BE2C (cell line): ENCODE measurements around the gene BAHCC1.
"Not testable (repeated sequence)": the region's sequence is repeated elsewhere in the genome, so short reads cannot be mapped to it uniquely, and the experiment has no call there.

Experiments
- DNase-seq: peaks from one replicate; pipeline ENCODE4 v3.0.0-alpha.2; 2020
- H3K27me3 ChIP-seq: fragments of 250-450 bp; sonication (Bioruptor Pico); 2 replicates; pipeline ENCODE4 v1.5.1; 2020; ENCODE audit warnings: mild to moderate bottlenecking
- H3K36me3 ChIP-seq: fragments of 250-450 bp; sonication (Bioruptor Pico); 2 replicates; pipeline ENCODE4 v1.5.1; 2020; ENCODE audit warnings: mild to moderate bottlenecking
- H3K4me1 ChIP-seq: fragments of 250-450 bp; sonication (Bioruptor Pico); 2 replicates; pipeline ENCODE4 v1.5.1; 2020
- H3K4me3 ChIP-seq: 2 replicates; pipeline ENCODE4 v1.5.1; 2011; ENCODE audit warnings: low read depth, low read length
- H3K9me3 ChIP-seq: fragments of 250-450 bp; sonication (Bioruptor Pico); 2 replicates; pipeline ENCODE4 v1.5.1; 2020
- CTCF ChIP-seq: IDR thresholded peaks from 2 replicates; pipeline ENCODE4 v1.5.1; 2012; ENCODE audit warnings: mild to moderate bottlenecking, low read depth, low read length

BAHCC1 gene

GRCh38 chr17:81423698-81424071, 28.4 kb downstream of the BAHCC1 start:
- Histone ChIP-seq H3K9me3 (no peaks in the 10 kb centered on the region), H3K36me3 (no peaks in the 10 kb centered on the region), H3K4me1 (peaks cover 50% of the 10 kb centered on the region), H3K4me3 (no peak overlapping the region), H3K27me3 (peaks cover 3% of the 10 kb centered on the region; the same call in 1 of the 2 replicates)
- TF ChIP-seq CTCF, result no peak
- DNase-seq, result no peak

- TF ChIP-seq CTCF, result no peak
- no peaks in the 10 kb centered on the region for H3K36me3 ChIP-seq
Measured at GRCh38 chr17:81424151-81425017, 29.1 kb downstream of the BAHCC1 start.

GRCh38 chr17:81425041-81425440, 29.8 kb downstream of the BAHCC1 start:
- H3K4me1 ChIP-seq, result peaks cover 51% of the 10 kb centered on the region
- DNase-seq, H3K27me3 ChIP-seq, H3K9me3 ChIP-seq, H3K36me3 ChIP-seq, H3K4me3 ChIP-seq: not testable (repeated sequence)

More at GRCh38 chr17:81424151-81425017, 29.1 kb downstream of the BAHCC1 start:
- Histone ChIP-seq H3K4me3 (no peak overlapping the region), H3K9me3 (no peaks in the 10 kb centered on the region), H3K27me3 (peaks cover 3% of the 10 kb centered on the region; the same call in 1 of the 2 replicates), H3K4me1 (peaks cover 48% of the 10 kb centered on the region)
- no peak for DNase-seq

GRCh38 chr17:81425716-81426392, 30.6 kb downstream of the BAHCC1 start:
- not testable (repeated sequence) for H3K4me3 ChIP-seq, H3K36me3 ChIP-seq, DNase-seq, H3K9me3 ChIP-seq, H3K27me3 ChIP-seq
- peaks cover 49% of the 10 kb centered on the region for H3K4me1 ChIP-seq

GRCh38 chr17:81426393-81427172, 31.3 kb downstream of the BAHCC1 start:
- no peaks in the 10 kb centered on the region for H3K36me3 ChIP-seq
- no peak for TF ChIP-seq CTCF
- H3K4me1 ChIP-seq, result peaks cover 46% of the 10 kb centered on the region
- DNase-seq, result no peak
- H3K9me3 ChIP-seq, result no peaks in the 10 kb centered on the region
- H3K27me3 ChIP-seq, result peaks cover 3% of the 10 kb centered on the region; the same call in 1 of the 2 replicates
- H3K4me3 ChIP-seq, result no peak overlapping the region

- no peak for TF ChIP-seq CTCF
- H3K4me3 ChIP-seq, result no peak overlapping the region
- no peak for DNase-seq
- no peaks in the 10 kb centered on the region for H3K36me3 ChIP-seq
- H3K27me3 ChIP-seq, result peaks cover 3% of the 10 kb centered on the region; the same call in 1 of the 2 replicates
- no peaks in the 10 kb centered on the region for H3K9me3 ChIP-seq
- H3K4me1 ChIP-seq, result peaks cover 42% of the 10 kb centered on the region
Measured at GRCh38 chr17:81427173-81428120, 32.2 kb downstream of the BAHCC1 start.
